NCI-H345 (cell line): ENCODE results near the gene RSPH10B2.
"Not testable (repeated sequence)": the region's sequence is repeated elsewhere in the genome, so short reads cannot be mapped to it uniquely, and the experiment has no call there.

Experiments used
- DNase-seq: peaks from one replicate; lab custom pipeline; 2025; lab: John Stamatoyannopoulos, UW

RSPH10B2 gene

DNA sequence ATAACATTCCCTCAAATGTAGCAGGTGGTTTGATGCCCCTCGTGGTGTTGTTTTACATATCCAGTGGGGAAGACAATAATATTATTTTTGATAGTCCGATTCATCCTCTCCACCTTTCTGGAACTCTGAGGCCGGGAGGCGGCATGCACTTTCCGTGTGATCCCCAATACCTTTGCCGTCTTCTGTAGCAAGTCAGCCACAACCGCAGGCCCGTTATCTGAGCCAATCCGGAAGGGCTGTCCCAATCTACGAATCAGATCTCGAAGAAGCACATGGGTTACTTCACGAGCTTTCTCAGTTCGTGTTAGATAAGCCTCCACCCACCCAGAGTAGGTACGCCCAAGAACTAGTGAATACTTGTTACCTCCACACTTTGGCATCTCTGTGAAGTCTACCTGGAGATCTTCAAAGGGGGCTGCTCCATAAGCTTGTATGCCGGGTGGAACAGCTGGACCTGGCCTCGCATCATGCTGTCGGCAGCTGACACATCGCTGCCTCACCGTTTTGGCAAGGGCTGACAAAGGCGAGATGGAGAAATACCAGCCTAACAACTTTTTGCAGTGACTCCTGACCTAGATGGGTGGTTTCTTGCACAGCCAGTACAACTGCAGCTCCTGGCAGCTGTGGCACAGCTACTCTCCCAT lies 88.5 kb downstream of the RSPH10B2 start:
- not testable (repeated sequence) for DNase-seq

DNA sequence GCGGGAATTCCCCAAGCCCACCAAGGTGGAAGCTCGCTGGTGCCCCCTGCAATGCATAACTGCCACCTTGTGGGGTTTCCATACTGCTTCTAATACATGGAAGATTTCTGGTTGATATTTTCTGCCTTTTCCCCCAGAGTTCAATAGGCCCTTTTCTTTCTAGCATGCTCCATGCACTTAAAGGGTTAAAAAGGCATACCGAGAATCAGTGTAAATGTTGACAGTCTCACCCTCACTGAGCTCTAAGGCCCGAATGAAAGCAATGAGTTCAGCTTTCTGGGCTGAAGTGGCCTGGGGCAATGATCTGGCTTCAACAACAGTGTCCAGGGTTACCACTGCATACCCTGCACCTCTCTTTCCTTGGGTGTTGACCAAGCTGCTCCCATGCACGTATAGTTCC lies 89.2 kb downstream of the RSPH10B2 start:
- not testable (repeated sequence) for DNase-seq

DNA sequence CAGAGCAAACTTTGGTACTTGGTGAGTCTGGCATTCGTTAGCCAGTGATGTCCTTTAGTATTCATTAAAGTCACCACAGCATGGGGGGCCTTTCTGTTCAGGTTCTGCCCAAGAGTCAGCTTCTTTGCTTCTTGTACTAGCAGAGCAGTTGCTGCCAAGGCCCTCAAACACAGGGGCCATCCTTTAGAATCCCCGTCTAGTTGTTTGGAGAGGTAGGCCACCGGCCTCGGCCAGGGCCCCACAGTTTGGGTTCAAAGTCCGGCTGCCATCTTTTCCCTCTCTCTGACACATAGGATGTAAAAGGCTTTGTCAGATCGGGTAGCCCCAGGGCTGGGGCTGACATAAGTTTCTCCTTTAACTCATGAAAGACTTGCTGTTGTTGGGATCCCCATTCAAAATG lies 89.8 kb downstream of the RSPH10B2 start:
- not testable (repeated sequence) for DNase-seq

DNA sequence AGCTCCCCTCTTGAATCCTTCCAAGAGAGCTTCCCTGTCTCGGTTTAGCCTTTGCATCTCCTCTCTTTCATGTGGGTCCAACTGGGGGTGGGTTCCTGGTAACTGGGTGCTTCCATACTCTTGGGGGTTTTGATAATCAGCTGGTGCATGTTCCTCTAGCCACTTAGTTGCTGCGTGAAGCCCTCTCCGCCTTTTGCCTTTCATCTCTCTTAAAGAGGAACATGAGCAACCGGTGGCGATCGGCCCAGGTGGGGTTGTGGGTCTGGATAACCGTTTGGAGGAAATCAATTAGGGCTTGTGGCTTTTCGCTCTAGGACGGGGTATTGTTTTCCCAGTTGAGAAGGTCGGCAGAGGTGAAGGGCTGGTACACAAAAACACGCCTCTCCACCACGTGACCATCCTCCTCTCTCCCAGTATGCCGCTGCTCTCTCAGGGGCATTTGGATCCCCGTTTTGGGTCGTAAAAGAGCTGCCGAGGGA lies 92.1 kb downstream of the RSPH10B2 start:
- DNase-seq = not testable (repeated sequence)

DNA sequence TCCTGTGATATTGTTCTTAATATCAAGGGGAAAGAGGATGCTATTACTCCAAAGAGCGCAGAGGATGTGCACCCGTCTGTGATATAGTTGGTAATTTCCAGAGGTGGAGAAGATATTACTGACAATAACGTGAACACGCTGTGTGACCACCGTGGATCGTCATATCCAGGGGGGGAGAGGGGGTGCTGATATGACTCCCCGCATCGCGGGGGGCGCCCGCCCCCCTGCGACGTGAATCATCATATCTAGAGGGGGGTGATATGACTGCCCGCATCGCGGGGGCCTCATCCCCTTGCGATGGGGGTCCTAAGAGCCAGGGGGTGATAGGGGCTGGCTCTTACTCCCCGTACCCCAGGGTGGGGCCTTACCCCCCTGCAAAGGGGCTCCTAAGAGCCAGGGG lies 93.8 kb downstream of the RSPH10B2 start:
- not testable (repeated sequence) for DNase-seq
